ENCODE measurements around the gene ZNF784.

ZNF784 gene

DNA sequence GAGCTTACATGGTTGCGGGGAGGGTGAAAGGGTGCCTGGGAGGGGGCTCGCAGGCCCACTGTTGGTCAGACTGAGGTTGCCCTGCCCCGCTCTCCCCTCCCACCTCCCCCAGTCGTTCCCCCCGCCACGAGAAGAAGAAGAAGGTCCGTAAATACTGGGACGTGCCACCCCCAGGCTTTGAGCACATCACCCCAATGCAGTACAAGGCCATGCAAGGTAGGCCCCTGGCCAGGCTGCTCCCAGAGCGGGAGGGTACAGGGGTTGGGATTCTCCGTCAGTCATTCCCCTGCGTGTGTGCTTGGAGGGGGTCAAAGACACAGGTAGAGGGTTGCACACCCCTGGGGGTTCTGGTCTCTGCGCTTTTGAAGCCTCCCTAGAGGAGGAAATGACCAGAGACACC, 36.0 kb upstream of the ZNF784 start:
- Histone ChIP-seq H4K20me1 (ENCODE audit: insufficient read depth, low read length) (peaks cover 76% of the 10 kb centered on the region), H3K27me3 (ENCODE audit: low read depth, low read length) (no peaks in the 10 kb centered on the region), H3K4me2 (ENCODE audit: low read length) (no peak overlapping the region), H3K27ac (ENCODE audit: low read length) (no peak overlapping the region), H3K4me3 (ENCODE audit: low read length) (no peak overlapping the region), H2AFZ (ENCODE audit: low read depth, low read length) (no peak overlapping the region), H3K4me1 (ENCODE audit: low read length) (peaks cover 29% of the 10 kb centered on the region), H3K36me3 (replicated peaks; ENCODE audit: low read depth, low read length) (peaks cover 87% of the 10 kb centered on the region), H3K9me3 (ENCODE audit: insufficient read depth, low read length) (no peaks in the 10 kb centered on the region), H3K9ac (ENCODE audit: low read length) (no peak overlapping the region), H3K79me2 (ENCODE audit: low read length) (peaks cover 98% of the 10 kb centered on the region)
- TF ChIP-seq, protein P1, sequence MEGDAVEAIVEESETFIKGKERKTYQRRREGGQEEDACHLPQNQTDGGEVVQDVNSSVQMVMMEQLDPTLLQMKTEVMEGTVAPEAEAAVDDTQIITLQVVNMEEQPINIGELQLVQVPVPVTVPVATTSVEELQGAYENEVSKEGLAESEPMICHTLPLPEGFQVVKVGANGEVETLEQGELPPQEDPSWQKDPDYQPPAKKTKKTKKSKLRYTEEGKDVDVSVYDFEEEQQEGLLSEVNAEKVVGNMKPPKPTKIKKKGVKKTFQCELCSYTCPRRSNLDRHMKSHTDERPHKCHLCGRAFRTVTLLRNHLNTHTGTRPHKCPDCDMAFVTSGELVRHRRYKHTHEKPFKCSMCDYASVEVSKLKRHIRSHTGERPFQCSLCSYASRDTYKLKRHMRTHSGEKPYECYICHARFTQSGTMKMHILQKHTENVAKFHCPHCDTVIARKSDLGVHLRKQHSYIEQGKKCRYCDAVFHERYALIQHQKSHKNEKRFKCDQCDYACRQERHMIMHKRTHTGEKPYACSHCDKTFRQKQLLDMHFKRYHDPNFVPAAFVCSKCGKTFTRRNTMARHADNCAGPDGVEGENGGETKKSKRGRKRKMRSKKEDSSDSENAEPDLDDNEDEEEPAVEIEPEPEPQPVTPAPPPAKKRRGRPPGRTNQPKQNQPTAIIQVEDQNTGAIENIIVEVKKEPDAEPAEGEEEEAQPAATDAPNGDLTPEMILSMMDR (IDR thresholded peaks at IDR 0.05; ENCODE audit: low read depth, low read length) = no peak
- TF ChIP-seq EZH2phosphoT487 (IDR thresholded peaks at IDR 0.05; ENCODE audit: low read depth) = no peak

DNA sequence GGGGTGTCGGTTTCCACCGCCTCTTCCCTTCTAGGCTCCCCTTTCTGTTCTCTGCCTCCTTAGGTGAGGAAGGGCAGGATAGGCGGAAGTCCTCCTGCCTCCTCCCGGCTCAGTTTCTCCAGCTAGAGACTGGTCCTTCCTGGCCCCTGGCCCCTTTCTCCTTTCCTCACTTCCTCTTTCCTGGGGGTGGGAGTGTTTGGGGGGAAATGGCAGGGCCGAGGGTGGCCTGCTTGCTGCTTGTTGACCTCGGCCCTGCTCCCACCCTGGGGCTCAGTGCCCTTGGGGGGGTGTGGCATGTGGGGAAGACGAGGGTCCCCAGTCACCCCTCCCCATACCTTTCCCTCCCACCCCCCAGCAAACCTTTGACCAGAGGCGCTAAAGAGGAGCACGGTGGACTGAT, 35.5 kb upstream of the ZNF784 start:
- H3K4me3 ChIP-seq (ENCODE audit: low read length) = no peak overlapping the region
- TF ChIP-seq, protein P1 (IDR thresholded peaks at IDR 0.05; ENCODE audit: low read depth, low read length) = no peak
- no peak for TF ChIP-seq EZH2phosphoT487 (IDR thresholded peaks at IDR 0.05; ENCODE audit: low read depth)
- H3K9me3 ChIP-seq (ENCODE audit: insufficient read depth, low read length) = no peaks in the 10 kb centered on the region
- peaks cover 29% of the 10 kb centered on the region for H3K4me1 ChIP-seq (ENCODE audit: low read length)
- peak overlapping the region; percentile 98; the same call in 1 of the 2 replicates for H3K4me2 ChIP-seq (ENCODE audit: low read length)
- H3K36me3 ChIP-seq (replicated peaks; ENCODE audit: low read depth, low read length) = peaks cover 84% of the 10 kb centered on the region
- peak overlapping the region; percentile 9; the same call in 1 of the 2 replicates for H3K9ac ChIP-seq (ENCODE audit: low read length)
- peaks cover 73% of the 10 kb centered on the region for H4K20me1 ChIP-seq (ENCODE audit: insufficient read depth, low read length)
- no peaks in the 10 kb centered on the region for H3K27me3 ChIP-seq (ENCODE audit: low read depth, low read length)
- no peak overlapping the region for H2AFZ ChIP-seq (ENCODE audit: low read depth, low read length)
- H3K27ac ChIP-seq (ENCODE audit: low read length) = peak overlapping the region; percentile 29
- peaks cover 95% of the 10 kb centered on the region for H3K79me2 ChIP-seq (ENCODE audit: low read length)

DNA sequence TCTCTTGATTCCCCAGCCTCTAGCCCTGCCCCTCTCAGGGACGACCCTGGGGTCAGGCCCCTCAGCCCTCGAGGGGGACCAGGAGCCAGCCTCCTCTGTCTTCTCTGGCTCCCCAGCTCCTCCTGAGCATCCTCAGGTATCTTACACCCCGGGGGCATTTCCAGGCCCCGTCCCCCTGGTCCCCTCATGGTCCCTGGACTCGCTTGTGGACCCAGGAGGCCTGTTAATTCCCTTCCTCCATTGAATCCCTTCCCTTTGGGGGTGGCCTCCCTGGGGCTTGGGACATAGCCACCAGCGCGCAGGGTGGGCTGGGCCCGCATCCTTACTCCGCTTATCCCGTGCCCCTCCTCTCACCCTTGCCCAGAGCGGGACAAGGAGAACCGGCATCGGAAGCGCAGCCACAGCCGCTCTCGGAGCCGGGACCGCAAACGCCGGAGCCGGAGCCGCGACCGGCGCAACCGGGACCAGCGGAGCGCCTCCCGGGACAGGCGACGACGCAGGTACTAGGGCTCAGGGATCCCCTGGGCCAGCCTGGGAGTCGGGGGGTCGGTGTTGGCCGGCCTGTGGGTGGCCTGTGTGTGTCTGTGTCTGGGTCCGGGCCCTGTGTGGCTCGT, 34.6 kb upstream of the ZNF784 start:
- peaks cover 86% of the 10 kb centered on the region for H3K79me2 ChIP-seq (ENCODE audit: low read length)
- H3K27ac ChIP-seq (ENCODE audit: low read length) = peak overlapping the region; percentile 90
- no peak for TF ChIP-seq EZH2phosphoT487 (IDR thresholded peaks at IDR 0.05; ENCODE audit: low read depth)
- TF ChIP-seq, protein P1 (IDR thresholded peaks at IDR 0.05; ENCODE audit: low read depth, low read length) = no peak
- H4K20me1 ChIP-seq (ENCODE audit: insufficient read depth, low read length) = peaks cover 66% of the 10 kb centered on the region
- peak overlapping the region; percentile 88; the same call in 1 of the 2 replicates for H3K4me3 ChIP-seq (ENCODE audit: low read length)
- H3K9me3 ChIP-seq (ENCODE audit: insufficient read depth, low read length) = no peaks in the 10 kb centered on the region
- peaks cover 29% of the 10 kb centered on the region for H3K4me1 ChIP-seq (ENCODE audit: low read length)
- H2AFZ ChIP-seq (ENCODE audit: low read depth, low read length) = no peak overlapping the region
- H3K36me3 ChIP-seq (replicated peaks; ENCODE audit: low read depth, low read length) = peaks cover 78% of the 10 kb centered on the region
- no peaks in the 10 kb centered on the region for H3K27me3 ChIP-seq (ENCODE audit: low read depth, low read length)
- peak overlapping the region; percentile 98 for H3K4me2 ChIP-seq (ENCODE audit: low read length)
- H3K9ac ChIP-seq (ENCODE audit: low read length) = peak overlapping the region; percentile 94; the same call in 1 of the 2 replicates

DNA sequence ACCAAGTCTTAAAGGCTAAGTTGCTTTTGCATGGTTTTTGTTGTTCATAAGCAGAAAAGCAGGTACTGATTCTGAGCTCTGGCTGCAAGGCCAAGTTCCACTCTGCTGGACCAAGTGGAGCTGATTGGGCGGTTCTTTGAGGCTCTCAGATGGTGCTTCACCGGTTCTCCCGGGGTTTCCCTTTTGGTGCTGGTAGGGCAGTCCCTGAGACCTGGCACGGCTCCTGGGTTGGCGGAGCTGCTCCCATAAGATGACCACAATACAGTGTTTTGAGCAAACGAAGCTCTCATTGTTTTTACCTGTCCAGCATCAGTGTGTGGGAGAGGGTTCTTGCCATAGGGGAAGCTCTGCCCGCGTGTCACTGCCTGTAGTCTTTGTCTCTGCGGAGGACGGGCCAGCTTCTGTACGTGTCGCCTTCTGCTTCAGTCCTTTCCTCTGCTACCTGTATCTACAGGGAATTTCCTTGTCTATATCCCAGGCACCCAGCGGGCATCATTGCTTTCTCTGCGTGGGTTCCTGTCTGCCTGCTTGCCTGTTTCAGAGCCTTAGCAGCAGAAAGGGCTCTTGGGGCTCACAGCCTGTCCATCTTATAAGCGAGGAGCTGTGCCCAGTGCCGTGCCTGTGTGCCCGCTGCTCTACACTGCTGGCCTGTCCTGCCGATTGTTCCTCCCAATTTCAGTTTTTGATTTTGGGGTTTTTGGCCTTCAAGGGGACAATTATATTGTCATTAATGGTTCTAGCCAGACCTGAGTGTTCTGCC, 32.8 kb upstream of the ZNF784 start:
- H3K4me1 ChIP-seq (ENCODE audit: low read length) = peaks cover 32% of the 10 kb centered on the region
- H3K9me3 ChIP-seq (ENCODE audit: insufficient read depth, low read length) = no peaks in the 10 kb centered on the region
- H3K4me3 ChIP-seq (ENCODE audit: low read length) = peak overlapping the region; percentile 88
- peak overlapping the region; percentile 90 for H3K27ac ChIP-seq (ENCODE audit: low read length)
- peaks cover 57% of the 10 kb centered on the region for H4K20me1 ChIP-seq (ENCODE audit: insufficient read depth, low read length)
- no peak for TF ChIP-seq EZH2phosphoT487 (IDR thresholded peaks at IDR 0.05; ENCODE audit: low read depth)
- TF ChIP-seq, protein P1 (IDR thresholded peaks at IDR 0.05; ENCODE audit: low read depth, low read length) = no peak
- H3K79me2 ChIP-seq (ENCODE audit: low read length) = peaks cover 69% of the 10 kb centered on the region
- H3K4me2 ChIP-seq (ENCODE audit: low read length) = peak overlapping the region; percentile 98
- no peaks in the 10 kb centered on the region for H3K27me3 ChIP-seq (ENCODE audit: low read depth, low read length)
- no peak overlapping the region for H2AFZ ChIP-seq (ENCODE audit: low read depth, low read length)
- H3K36me3 ChIP-seq (replicated peaks; ENCODE audit: low read depth, low read length) = peaks cover 61% of the 10 kb centered on the region
- peak overlapping the region; percentile 94 for H3K9ac ChIP-seq (ENCODE audit: low read length)
